ENCODE measurements around the gene PODXL2. TPM values are rescaled to one million over a fixed set of nuclear protein-coding genes. Genes with fewer than 3 reads are reported as not detected.

Gene PODXL2
- total RNA-seq, 1 experiment from 2014 or later, result 33.6 TPM

GRCh38 chr3:127647166-127647844 is 18.3 kb downstream of the PODXL2 start:
- no peaks in the 10 kb centered on the region for H3K27me3 Mint-ChIP-seq (ENCODE audit: low read depth)
- CTCF ChIA-PET, result interaction anchor here (0.7 to 3.1 kb wide), 4 partner anchors 19 to 72 kb away, joined by 3 to 22 read pairs (median 8); no protein-coding TSS in a partner anchor
- TF ChIP-seq NFYB (CRISPR knock-in tag; conservative IDR thresholded peaks at IDR 0.05; ENCODE audit: low read depth) (no peak), CREM (CRISPR knock-in tag; IDR thresholded peaks at IDR 0.05) (no peak), ZNF263 (CRISPR knock-in tag; IDR thresholded peaks at IDR 0.05; ENCODE audit: low read depth) (no peak), NFATC4 (CRISPR knock-in tag; IDR thresholded peaks at IDR 0.05) (no peak), USF1 (CRISPR knock-in tag; IDR thresholded peaks at IDR 0.05) (no peak), ZNF121 (CRISPR knock-in tag; IDR thresholded peaks at IDR 0.05) (no peak), GTF2I (CRISPR knock-in tag; conservative IDR thresholded peaks at IDR 0.05) (no peak), ERG (CRISPR knock-in tag; IDR thresholded peaks at IDR 0.05) (no peak), ZNF219 (CRISPR knock-in tag; IDR thresholded peaks at IDR 0.05; ENCODE audit: borderline replicate concordance) (no peak), FOXJ3 (CRISPR knock-in tag; IDR thresholded peaks at IDR 0.05; ENCODE audit: borderline replicate concordance) (no peak), MYBL2 (CRISPR knock-in tag; IDR thresholded peaks at IDR 0.05) (no peak), SMAD4 (CRISPR knock-in tag; IDR thresholded peaks at IDR 0.05) (no peak), FOXK1 (CRISPR knock-in tag; IDR thresholded peaks at IDR 0.05) (no peak), ZMAT4 (CRISPR knock-in tag; IDR thresholded peaks at IDR 0.05) (no peak)
- TF ChIP-seq, protein P1, sequence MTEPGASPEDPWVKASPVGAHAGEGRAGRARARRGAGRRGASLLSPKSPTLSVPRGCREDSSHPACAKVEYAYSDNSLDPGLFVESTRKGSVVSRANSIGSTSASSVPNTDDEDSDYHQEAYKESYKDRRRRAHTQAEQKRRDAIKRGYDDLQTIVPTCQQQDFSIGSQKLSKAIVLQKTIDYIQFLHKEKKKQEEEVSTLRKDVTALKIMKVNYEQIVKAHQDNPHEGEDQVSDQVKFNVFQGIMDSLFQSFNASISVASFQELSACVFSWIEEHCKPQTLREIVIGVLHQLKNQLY (CRISPR knock-in tag; IDR thresholded peaks at IDR 0.05), result no peak
- TF ChIP-seq, protein P2, sequence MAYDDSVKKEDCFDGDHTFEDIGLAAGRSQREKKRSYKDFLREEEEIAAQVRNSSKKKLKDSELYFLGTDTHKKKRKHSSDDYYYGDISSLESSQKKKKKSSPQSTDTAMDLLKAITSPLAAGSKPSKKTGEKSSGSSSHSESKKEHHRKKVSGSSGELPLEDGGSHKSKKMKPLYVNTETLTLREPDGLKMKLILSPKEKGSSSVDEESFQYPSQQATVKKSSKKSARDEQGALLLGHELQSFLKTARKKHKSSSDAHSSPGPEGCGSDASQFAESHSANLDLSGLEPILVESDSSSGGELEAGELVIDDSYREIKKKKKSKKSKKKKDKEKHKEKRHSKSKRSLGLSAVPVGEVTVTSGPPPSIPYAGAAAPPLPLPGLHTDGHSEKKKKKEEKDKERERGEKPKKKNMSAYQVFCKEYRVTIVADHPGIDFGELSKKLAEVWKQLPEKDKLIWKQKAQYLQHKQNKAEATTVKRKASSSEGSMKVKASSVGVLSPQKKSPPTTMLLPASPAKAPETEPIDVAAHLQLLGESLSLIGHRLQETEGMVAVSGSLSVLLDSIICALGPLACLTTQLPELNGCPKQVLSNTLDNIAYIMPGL (CRISPR knock-in tag; IDR thresholded peaks at IDR 0.05), result no peak
- TF ChIP-seq, protein P3, sequence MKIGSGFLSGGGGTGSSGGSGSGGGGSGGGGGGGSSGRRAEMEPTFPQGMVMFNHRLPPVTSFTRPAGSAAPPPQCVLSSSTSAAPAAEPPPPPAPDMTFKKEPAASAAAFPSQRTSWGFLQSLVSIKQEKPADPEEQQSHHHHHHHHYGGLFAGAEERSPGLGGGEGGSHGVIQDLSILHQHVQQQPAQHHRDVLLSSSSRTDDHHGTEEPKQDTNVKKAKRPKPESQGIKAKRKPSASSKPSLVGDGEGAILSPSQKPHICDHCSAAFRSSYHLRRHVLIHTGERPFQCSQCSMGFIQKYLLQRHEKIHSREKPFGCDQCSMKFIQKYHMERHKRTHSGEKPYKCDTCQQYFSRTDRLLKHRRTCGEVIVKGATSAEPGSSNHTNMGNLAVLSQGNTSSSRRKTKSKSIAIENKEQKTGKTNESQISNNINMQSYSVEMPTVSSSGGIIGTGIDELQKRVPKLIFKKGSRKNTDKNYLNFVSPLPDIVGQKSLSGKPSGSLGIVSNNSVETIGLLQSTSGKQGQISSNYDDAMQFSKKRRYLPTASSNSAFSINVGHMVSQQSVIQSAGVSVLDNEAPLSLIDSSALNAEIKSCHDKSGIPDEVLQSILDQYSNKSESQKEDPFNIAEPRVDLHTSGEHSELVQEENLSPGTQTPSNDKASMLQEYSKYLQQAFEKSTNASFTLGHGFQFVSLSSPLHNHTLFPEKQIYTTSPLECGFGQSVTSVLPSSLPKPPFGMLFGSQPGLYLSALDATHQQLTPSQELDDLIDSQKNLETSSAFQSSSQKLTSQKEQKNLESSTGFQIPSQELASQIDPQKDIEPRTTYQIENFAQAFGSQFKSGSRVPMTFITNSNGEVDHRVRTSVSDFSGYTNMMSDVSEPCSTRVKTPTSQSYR (CRISPR knock-in tag; IDR thresholded peaks at IDR 0.05), result no peak
- TF ChIP-seq, protein P4, sequence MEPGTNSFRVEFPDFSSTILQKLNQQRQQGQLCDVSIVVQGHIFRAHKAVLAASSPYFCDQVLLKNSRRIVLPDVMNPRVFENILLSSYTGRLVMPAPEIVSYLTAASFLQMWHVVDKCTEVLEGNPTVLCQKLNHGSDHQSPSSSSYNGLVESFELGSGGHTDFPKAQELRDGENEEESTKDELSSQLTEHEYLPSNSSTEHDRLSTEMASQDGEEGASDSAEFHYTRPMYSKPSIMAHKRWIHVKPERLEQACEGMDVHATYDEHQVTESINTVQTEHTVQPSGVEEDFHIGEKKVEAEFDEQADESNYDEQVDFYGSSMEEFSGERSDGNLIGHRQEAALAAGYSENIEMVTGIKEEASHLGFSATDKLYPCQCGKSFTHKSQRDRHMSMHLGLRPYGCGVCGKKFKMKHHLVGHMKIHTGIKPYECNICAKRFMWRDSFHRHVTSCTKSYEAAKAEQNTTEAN (CRISPR knock-in tag; IDR thresholded peaks at IDR 0.05), result no peak
- TF ChIP-seq, protein P5, sequence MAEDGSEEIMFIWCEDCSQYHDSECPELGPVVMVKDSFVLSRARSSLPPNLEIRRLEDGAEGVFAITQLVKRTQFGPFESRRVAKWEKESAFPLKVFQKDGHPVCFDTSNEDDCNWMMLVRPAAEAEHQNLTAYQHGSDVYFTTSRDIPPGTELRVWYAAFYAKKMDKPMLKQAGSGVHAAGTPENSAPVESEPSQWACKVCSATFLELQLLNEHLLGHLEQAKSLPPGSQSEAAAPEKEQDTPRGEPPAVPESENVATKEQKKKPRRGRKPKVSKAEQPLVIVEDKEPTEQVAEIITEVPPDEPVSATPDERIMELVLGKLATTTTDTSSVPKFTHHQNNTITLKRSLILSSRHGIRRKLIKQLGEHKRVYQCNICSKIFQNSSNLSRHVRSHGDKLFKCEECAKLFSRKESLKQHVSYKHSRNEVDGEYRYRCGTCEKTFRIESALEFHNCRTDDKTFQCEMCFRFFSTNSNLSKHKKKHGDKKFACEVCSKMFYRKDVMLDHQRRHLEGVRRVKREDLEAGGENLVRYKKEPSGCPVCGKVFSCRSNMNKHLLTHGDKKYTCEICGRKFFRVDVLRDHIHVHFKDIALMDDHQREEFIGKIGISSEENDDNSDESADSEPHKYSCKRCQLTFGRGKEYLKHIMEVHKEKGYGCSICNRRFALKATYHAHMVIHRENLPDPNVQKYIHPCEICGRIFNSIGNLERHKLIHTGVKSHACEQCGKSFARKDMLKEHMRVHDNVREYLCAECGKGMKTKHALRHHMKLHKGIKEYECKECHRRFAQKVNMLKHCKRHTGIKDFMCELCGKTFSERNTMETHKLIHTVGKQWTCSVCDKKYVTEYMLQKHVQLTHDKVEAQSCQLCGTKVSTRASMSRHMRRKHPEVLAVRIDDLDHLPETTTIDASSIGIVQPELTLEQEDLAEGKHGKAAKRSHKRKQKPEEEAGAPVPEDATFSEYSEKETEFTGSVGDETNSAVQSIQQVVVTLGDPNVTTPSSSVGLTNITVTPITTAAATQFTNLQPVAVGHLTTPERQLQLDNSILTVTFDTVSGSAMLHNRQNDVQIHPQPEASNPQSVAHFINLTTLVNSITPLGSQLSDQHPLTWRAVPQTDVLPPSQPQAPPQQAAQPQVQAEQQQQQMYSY (CRISPR knock-in tag; IDR thresholded peaks at IDR 0.05), result no peak
- TF ChIP-seq, protein P6, sequence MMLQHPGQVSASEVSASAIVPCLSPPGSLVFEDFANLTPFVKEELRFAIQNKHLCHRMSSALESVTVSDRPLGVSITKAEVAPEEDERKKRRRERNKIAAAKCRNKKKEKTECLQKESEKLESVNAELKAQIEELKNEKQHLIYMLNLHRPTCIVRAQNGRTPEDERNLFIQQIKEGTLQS (CRISPR knock-in tag; conservative IDR thresholded peaks at IDR 0.05), result no peak
- no peak overlapping the region for H3K4me3 Mint-ChIP-seq
- H3K9me3 Mint-ChIP-seq, result no peaks in the 10 kb centered on the region
- no peak for DNase-seq (ENCODE audit: low spot score)
- peaks cover 6% of the 10 kb centered on the region for H3K36me3 Mint-ChIP-seq
- peaks cover 26% of the 10 kb centered on the region for H3K4me1 Mint-ChIP-seq
- POLR2A ChIA-PET, result no interaction called here
- no peak overlapping the region for H3K27ac Mint-ChIP-seq
- no peak for ATAC-seq
